H9 (cell line): ENCODE data around the gene KCNN3. TPM values are rescaled to one million over a fixed set of nuclear protein-coding genes. Genes with fewer than 3 reads are reported as not detected.
A peak's percentile ranks its signal among the peaks of the same experiment; 100 is the strongest.

Experiments
- DNase-seq: peaks from one replicate; pipeline ENCODE4 v3.0.0-alpha.2; 2017
- H2AFZ ChIP-seq: one replicate; pipeline ENCODE4 v1.6.1; 2013; ENCODE audit warnings: mild to moderate bottlenecking, low read length, control low read depth, moderate library complexity
- H2AK5ac ChIP-seq: 2 replicates; pipeline ENCODE4 v1.6.1; 2013; ENCODE audit warnings: low read length, control low read depth, mixed read lengths; ENCODE audit not compliant: insufficient read length
- H2BK120ac ChIP-seq: one replicate; pipeline ENCODE4 v1.6.1; 2013; ENCODE audit warnings: low read depth, mild to moderate bottlenecking, low read length, control low read depth, inconsistent platforms; ENCODE audit not compliant: poor library complexity, severe bottlenecking
- H2BK12ac ChIP-seq: 2 replicates; pipeline ENCODE4 v1.6.1; 2013; ENCODE audit warnings: low read length, control low read depth, mixed read lengths, low read depth; ENCODE audit not compliant: insufficient read length
- H2BK15ac ChIP-seq: 2 replicates; pipeline ENCODE4 v1.6.1; 2013; ENCODE audit warnings: low read depth, low read length, control low read depth
- H2BK20ac ChIP-seq: one replicate; pipeline ENCODE4 v1.6.1; 2013; ENCODE audit warnings: low read depth, mild to moderate bottlenecking, low read length, control low read depth, inconsistent platforms; ENCODE audit not compliant: poor library complexity, severe bottlenecking
- H2BK5ac ChIP-seq: 2 replicates; pipeline ENCODE4 v1.6.1; 2013; ENCODE audit warnings: low read length, control low read depth, mixed read lengths; ENCODE audit not compliant: insufficient read length
- H3K14ac ChIP-seq: 2 replicates; pipeline ENCODE4 v1.6.1; 2013; ENCODE audit warnings: low read length, control low read depth; ENCODE audit not compliant: insufficient read depth
- H3K18ac ChIP-seq: 2 replicates; pipeline ENCODE4 v1.6.1; 2013; ENCODE audit warnings: low read depth, mild to moderate bottlenecking, mixed read lengths, low read length, control low read depth; ENCODE audit not compliant: insufficient read length
- H3K23ac ChIP-seq: 2 replicates; pipeline ENCODE4 v1.6.1; 2013; ENCODE audit warnings: low read length, control low read depth, mixed read lengths, low read depth; ENCODE audit not compliant: insufficient read length
- H3K23me2 ChIP-seq: 2 replicates; pipeline ENCODE4 v1.6.1; 2013; ENCODE audit warnings: low read depth, mild to moderate bottlenecking, mixed read lengths, low read length, control low read depth; ENCODE audit not compliant: insufficient read length, poor library complexity, severe bottlenecking
- H3K27ac ChIP-seq: 2 replicates; pipeline ENCODE4 v1.5.1; 2013; ENCODE audit warnings: low read length, control low read depth, mixed read lengths, low read depth; ENCODE audit not compliant: insufficient read length
- H3K27me3 ChIP-seq: 2 replicates; pipeline ENCODE4 v1.6.1; 2013; ENCODE audit warnings: low read length, control low read depth, inconsistent platforms; ENCODE audit not compliant: insufficient read depth
- H3K4ac ChIP-seq: 2 replicates; pipeline ENCODE4 v1.6.1; 2013; ENCODE audit warnings: low read depth, mild to moderate bottlenecking, control low read depth, inconsistent platforms, low read length, moderate library complexity
- H3K4me1 ChIP-seq: 2 replicates; pipeline ENCODE4 v1.6.1; 2013; ENCODE audit warnings: low read length, control low read depth, inconsistent platforms; ENCODE audit not compliant: insufficient read depth
- H3K4me2 ChIP-seq: 2 replicates; pipeline ENCODE4 v1.6.1; 2013; ENCODE audit warnings: low read length, control low read depth, mixed read lengths; ENCODE audit not compliant: insufficient read length, insufficient read depth
- H3K56ac ChIP-seq: 2 replicates; pipeline ENCODE4 v1.6.1; 2013; ENCODE audit warnings: low read depth, mild to moderate bottlenecking, mixed read lengths, low read length, control low read depth; ENCODE audit not compliant: insufficient read length
- H3K79me1 ChIP-seq: 2 replicates; pipeline ENCODE4 v1.6.1; 2013; ENCODE audit warnings: low read depth, mild to moderate bottlenecking, moderate library complexity, low read length, control low read depth, inconsistent platforms; ENCODE audit not compliant: insufficient read depth, poor library complexity, severe bottlenecking
- H3K79me2 ChIP-seq: 2 replicates; pipeline ENCODE4 v1.6.1; 2013; ENCODE audit warnings: low read length, control low read depth, inconsistent platforms; ENCODE audit not compliant: insufficient read depth
- H3K9ac ChIP-seq: 2 replicates; pipeline ENCODE4 v1.6.1; 2013; ENCODE audit warnings: low read length, control low read depth, mixed read lengths; ENCODE audit not compliant: insufficient read length; ENCODE audit errors: extremely low read depth
- H3K9me3 ChIP-seq: one replicate; pipeline ENCODE4 v1.6.1; 2013; ENCODE audit warnings: low read depth, low read length, inconsistent platforms; ENCODE audit not compliant: control insufficient read depth
- H3T11ph ChIP-seq: one replicate; pipeline ENCODE4 v1.6.1; 2013; ENCODE audit warnings: mild to moderate bottlenecking, low read length, control low read depth, inconsistent platforms
- H4K20me1 ChIP-seq: one replicate; pipeline ENCODE4 v1.6.1; 2013; ENCODE audit not compliant: control insufficient read depth, insufficient read length, insufficient read depth
- H4K5ac ChIP-seq: 2 replicates; pipeline ENCODE4 v1.6.1; 2013; ENCODE audit warnings: low read depth, mild to moderate bottlenecking, mixed read lengths, low read length, control low read depth; ENCODE audit not compliant: insufficient read length
- H4K8ac ChIP-seq: replicated peaks from 2 replicates; pipeline ENCODE4 v1.6.1; 2013; ENCODE audit warnings: low read length, control low read depth, mixed read lengths, low read depth; ENCODE audit not compliant: insufficient read length
- H4K91ac ChIP-seq: 2 replicates; pipeline ENCODE4 v1.6.1; 2013; ENCODE audit warnings: low read depth, mild to moderate bottlenecking, moderate library complexity, mixed read lengths, low read length, control low read depth; ENCODE audit not compliant: insufficient read length
- H3K27ac Mint-ChIP-seq, 3 experiments: 2 replicates in 2 of 3; 3 replicates in 1 of 3; pipeline ENCODE4 v1.8.0; 2020 to 2021; ENCODE audit warnings: mixed read lengths in 3 of 3, mild to moderate bottlenecking in 1 of 3, moderate library complexity in 1 of 3
- H3K27me3 Mint-ChIP-seq: 2 replicates; pipeline ENCODE4 v1.8.0; 2021; ENCODE audit warnings: low read depth, mild to moderate bottlenecking, moderate library complexity, mixed read lengths
- H3K36me3 Mint-ChIP-seq, 3 experiments: 2 replicates in 2 of 3; 3 replicates in 1 of 3; pipeline ENCODE4 v1.8.0; 2020 to 2021; ENCODE audit warnings: low read depth in 3 of 3, mixed read lengths in 3 of 3; ENCODE audit not compliant: insufficient read depth in 1 of 3
- H3K4me1 Mint-ChIP-seq, 2 experiments: 2 replicates each; pipeline ENCODE4 v1.8.0; 2020; ENCODE audit warnings: mixed read lengths in 2 of 2
- H3K4me3 Mint-ChIP-seq, 2 experiments: 2 replicates in 1 of 2; 3 replicates in 1 of 2; pipeline ENCODE4 v1.8.0; 2020 to 2021; ENCODE audit warnings: mild to moderate bottlenecking in 2 of 2, mixed read lengths in 2 of 2, moderate library complexity in 1 of 2
- H3K9me3 Mint-ChIP-seq, 2 experiments: 2 replicates in 1 of 2; 3 replicates in 1 of 2; pipeline ENCODE4 v1.8.0; 2020; ENCODE audit warnings: mild to moderate bottlenecking in 2 of 2, mixed read lengths in 2 of 2, moderate library complexity in 1 of 2
- WGBS: extraction: QIAGEN DNeasy Blood & Tissue Kit; methylation state at CpG from one replicate; pipeline ENCODE4 v1.1.7; 2013; ENCODE audit warnings: missing lambda C conversion rate, low lambda C conversion rate, mixed read lengths; ENCODE audit not compliant: insufficient read length; ENCODE audit errors: extremely low coverage; 5-methylcytosine and 5-hydroxymethylcytosine counted together
- total RNA-seq: library from RNA; stranded (reverse); gene quantifications from 2 replicates; pipeline ENCODE4 v1.2.1, GENCODE V29; 2021
- TF ChIP-seq, protein P1 (sequence below): fragments of 200-600 bp; sonication (generic); conservative IDR thresholded peaks from 3 replicates; pipeline ENCODE4 v1.8.0; 2021; ENCODE audit warnings: antibody characterized with exemption, mild to moderate bottlenecking

The KCNN3 gene
- total RNA-seq, 1 experiment from 2014 or later, result 0.83 TPM

DNA sequence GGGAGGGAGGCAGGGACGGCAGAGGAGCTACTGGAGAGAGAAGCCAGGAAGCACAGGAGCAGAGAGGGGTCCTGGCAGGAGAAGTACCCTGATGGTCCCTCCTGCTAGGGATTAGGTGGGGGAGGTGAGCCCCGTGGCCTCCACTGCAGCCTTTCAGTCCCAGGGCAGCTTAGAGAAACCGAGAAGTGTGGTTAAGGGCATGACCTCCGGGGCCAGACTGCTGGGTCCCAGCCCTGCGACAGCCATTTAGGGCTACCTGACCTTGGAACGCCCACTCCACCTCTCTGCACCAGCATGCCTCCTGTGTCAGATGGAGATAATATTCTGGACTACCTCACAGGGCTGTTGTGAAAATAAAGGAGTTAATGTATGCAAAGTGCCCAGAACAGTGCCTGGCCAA is 47.4 kb downstream of the KCNN3 start:
- no peaks in the 10 kb centered on the region; the same call in none of the 2 replicates for H3K27me3 Mint-ChIP-seq

More for the DNA sequence above, 47.4 kb downstream of the KCNN3 start:
- peaks cover 17 to 21% of the 10 kb centered on the region in 2 experiments for H3K4me1 Mint-ChIP-seq
- Histone ChIP-seq H3K4me2 (no peak overlapping the region), H3K79me1 (no peaks in the 10 kb centered on the region), H2BK15ac (no peak overlapping the region), H2BK120ac (no peak overlapping the region), H2BK5ac (no peak overlapping the region), H2BK20ac (no peak overlapping the region), H3K27me3 (no peaks in the 10 kb centered on the region), H4K91ac (no peak overlapping the region), H4K8ac (no peak overlapping the region), H3K56ac (no peak overlapping the region), H4K20me1 (no peaks in the 10 kb centered on the region), H2AFZ (no peak overlapping the region), H3K79me2 (no peaks in the 10 kb centered on the region), H4K5ac (no peak overlapping the region), H3K4me1 (no peaks in the 10 kb centered on the region), H2AK5ac (no peak overlapping the region), H3K18ac (no peak overlapping the region), H3T11ph (no peak overlapping the region), H3K14ac (no peak overlapping the region), H3K9me3 (no peaks in the 10 kb centered on the region), H3K23me2 (no peaks in the 10 kb centered on the region), H3K9ac (no peak overlapping the region), H3K23ac (no peak overlapping the region), H3K27ac (no peak overlapping the region), H3K4ac (no peak overlapping the region), H2BK12ac (no peak overlapping the region)
- peak overlapping the region in 1 of 3 experiments; percentile 74; a peak in 1 of 7 replicates for H3K27ac Mint-ChIP-seq
- TF ChIP-seq, protein P1, sequence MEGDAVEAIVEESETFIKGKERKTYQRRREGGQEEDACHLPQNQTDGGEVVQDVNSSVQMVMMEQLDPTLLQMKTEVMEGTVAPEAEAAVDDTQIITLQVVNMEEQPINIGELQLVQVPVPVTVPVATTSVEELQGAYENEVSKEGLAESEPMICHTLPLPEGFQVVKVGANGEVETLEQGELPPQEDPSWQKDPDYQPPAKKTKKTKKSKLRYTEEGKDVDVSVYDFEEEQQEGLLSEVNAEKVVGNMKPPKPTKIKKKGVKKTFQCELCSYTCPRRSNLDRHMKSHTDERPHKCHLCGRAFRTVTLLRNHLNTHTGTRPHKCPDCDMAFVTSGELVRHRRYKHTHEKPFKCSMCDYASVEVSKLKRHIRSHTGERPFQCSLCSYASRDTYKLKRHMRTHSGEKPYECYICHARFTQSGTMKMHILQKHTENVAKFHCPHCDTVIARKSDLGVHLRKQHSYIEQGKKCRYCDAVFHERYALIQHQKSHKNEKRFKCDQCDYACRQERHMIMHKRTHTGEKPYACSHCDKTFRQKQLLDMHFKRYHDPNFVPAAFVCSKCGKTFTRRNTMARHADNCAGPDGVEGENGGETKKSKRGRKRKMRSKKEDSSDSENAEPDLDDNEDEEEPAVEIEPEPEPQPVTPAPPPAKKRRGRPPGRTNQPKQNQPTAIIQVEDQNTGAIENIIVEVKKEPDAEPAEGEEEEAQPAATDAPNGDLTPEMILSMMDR, result no peak
- no peak overlapping the region for H3K4me3 Mint-ChIP-seq
- H3K9me3 Mint-ChIP-seq, result no peaks in the 10 kb centered on the region
- H3K36me3 Mint-ChIP-seq, result no peaks in the 10 kb centered on the region
- DNase-seq, result no peak
- no CpG with 5 or more reads among the region's 6 CpGs for WGBS
